Measurements from ENCODE around the gene TK2. TPM values are rescaled to one million over a fixed set of nuclear protein-coding genes. Genes with fewer than 3 reads are reported as not detected.
"Not testable (repeated sequence)": the region's sequence is repeated elsewhere in the genome, so short reads cannot be mapped to it uniquely, and the experiment has no call there.

The TK2 gene
- total and polyA plus RNA-seq, 2 donors: 20.3 to 23.6 TPM

DNA sequence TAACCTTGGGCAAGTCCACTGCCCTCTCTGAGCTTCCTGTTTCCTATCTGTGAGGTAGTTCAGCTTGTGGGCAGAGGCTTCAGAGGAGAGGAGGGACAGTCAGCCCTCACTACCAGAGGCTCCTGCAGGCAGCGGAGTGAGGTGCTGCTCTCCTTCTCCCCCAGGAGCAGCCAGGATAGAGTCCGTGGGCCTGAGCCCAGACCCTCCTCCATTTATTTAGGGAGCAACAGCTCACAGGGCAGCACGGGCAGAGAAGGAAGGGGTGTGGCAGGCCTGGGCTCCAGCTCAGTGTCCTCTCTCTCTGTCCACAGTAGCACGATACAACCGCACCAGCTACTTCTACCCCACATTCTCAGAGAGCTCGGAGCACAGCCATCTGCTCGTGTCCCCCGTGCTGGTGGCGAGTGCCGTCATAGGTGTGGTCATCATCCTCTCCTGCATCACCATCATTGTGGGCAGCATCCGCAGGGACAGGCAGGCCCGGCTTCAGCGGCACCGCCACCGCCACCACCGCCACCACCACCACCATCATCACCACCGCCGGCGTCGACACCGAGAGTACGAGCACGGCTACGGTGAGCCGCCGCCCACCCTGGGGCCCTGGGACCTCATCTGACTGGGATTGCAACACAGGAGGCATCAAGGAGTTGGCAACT, 80.5 kb downstream of the TK2 start:
- 94% methylated on average over 26 of the region's 26 CpGs for WGBS
- Histone ChIP-seq H3K36me3 (ENCODE audit: insufficient read depth) (no peaks in the 10 kb centered on the region), H3K4me1 (ENCODE audit: insufficient read depth) (no peaks in the 10 kb centered on the region), H3K27ac (ENCODE audit: low read depth) (no peak overlapping the region), H3K4me3 (ENCODE audit: low read depth, low read length) (no peak overlapping the region)
- no peak for DNase-seq (ENCODE audit: extremely low spot score)

GRCh38 chr16:66468321-66468965, 81.5 kb downstream of the TK2 start:
- whole genome bisulfite sequencing: 88% methylated on average over 11 of the region's 11 CpGs
- no peak overlapping the region for H3K4me3 ChIP-seq (ENCODE audit: low read depth, low read length)
- DNase-seq (ENCODE audit: extremely low spot score): no peak
- no peaks in the 10 kb centered on the region for H3K36me3 ChIP-seq (ENCODE audit: insufficient read depth)
- H3K27ac ChIP-seq (ENCODE audit: low read depth): no peak overlapping the region
- no peaks in the 10 kb centered on the region for H3K4me1 ChIP-seq (ENCODE audit: insufficient read depth)

- Histone ChIP-seq H3K4me3 (ENCODE audit: low read depth, low read length) (no peak overlapping the region), H3K27ac (ENCODE audit: low read depth) (no peak overlapping the region), H3K4me1 (ENCODE audit: insufficient read depth) (no peaks in the 10 kb centered on the region), H3K36me3 (ENCODE audit: insufficient read depth) (no peaks in the 10 kb centered on the region)
- 92% methylated on average over 5 of the region's 5 CpGs for WGBS
- DNase-seq (ENCODE audit: extremely low spot score): no peak
Measured at GRCh38 chr16:66467611-66468010, 82.3 kb downstream of the TK2 start.

GRCh38 chr16:66466636-66467035, 83.3 kb downstream of the TK2 start:
- DNase-seq (ENCODE audit: extremely low spot score); H3K36me3 ChIP-seq (ENCODE audit: insufficient read depth); H3K4me1 ChIP-seq (ENCODE audit: insufficient read depth); H3K4me3 ChIP-seq (ENCODE audit: low read depth, low read length); H3K27ac ChIP-seq (ENCODE audit: low read depth): not testable (repeated sequence)
- WGBS: 95% methylated on average over 6 of the region's 6 CpGs

GRCh38 chr16:66465946-66466345, 84.0 kb downstream of the TK2 start:
- not testable (repeated sequence) for H3K4me3 ChIP-seq (ENCODE audit: low read depth, low read length); H3K36me3 ChIP-seq (ENCODE audit: insufficient read depth); H3K27ac ChIP-seq (ENCODE audit: low read depth); H3K4me1 ChIP-seq (ENCODE audit: insufficient read depth); DNase-seq (ENCODE audit: extremely low spot score)
- 93% methylated on average over 6 of the region's 6 CpGs for WGBS

GRCh38 chr16:66462912-66463311, 87.0 kb downstream of the TK2 start:
- WGBS: 68% methylated on average over 1 of the region's 1 CpG
- H3K4me1 ChIP-seq (ENCODE audit: insufficient read depth): no peaks in the 10 kb centered on the region
- H3K4me3 ChIP-seq (ENCODE audit: low read depth, low read length): no peak overlapping the region
- DNase-seq (ENCODE audit: extremely low spot score): no peak
- H3K36me3 ChIP-seq (ENCODE audit: insufficient read depth): no peaks in the 10 kb centered on the region
- H3K27ac ChIP-seq (ENCODE audit: low read depth): no peak overlapping the region

- H3K27ac ChIP-seq (ENCODE audit: low read depth): no peak overlapping the region
- no peak overlapping the region for H3K4me3 ChIP-seq (ENCODE audit: low read depth, low read length)
- H3K36me3 ChIP-seq (ENCODE audit: insufficient read depth): no peaks in the 10 kb centered on the region
- 90% methylated on average over 1 of the region's 1 CpG for WGBS
- H3K4me1 ChIP-seq (ENCODE audit: insufficient read depth): no peaks in the 10 kb centered on the region
- DNase-seq (ENCODE audit: extremely low spot score): no peak
Measured at GRCh38 chr16:66460703-66461102, 89.2 kb downstream of the TK2 start.

- Histone ChIP-seq H3K4me1 (ENCODE audit: insufficient read depth) (no peaks in the 10 kb centered on the region), H3K36me3 (ENCODE audit: insufficient read depth) (no peaks in the 10 kb centered on the region), H3K4me3 (ENCODE audit: low read depth, low read length) (no peak overlapping the region), H3K27ac (ENCODE audit: low read depth) (no peak overlapping the region)
- 36% methylated on average over 5 of the region's 5 CpGs for WGBS
- no peak for DNase-seq (ENCODE audit: extremely low spot score)
Measured at GRCh38 chr16:66459878-66460277, 90.0 kb downstream of the TK2 start.

GRCh38 chr16:66458853-66459252, 91.1 kb downstream of the TK2 start:
- H3K27ac ChIP-seq (ENCODE audit: low read depth): no peak overlapping the region
- no peaks in the 10 kb centered on the region for H3K4me1 ChIP-seq (ENCODE audit: insufficient read depth)
- H3K36me3 ChIP-seq (ENCODE audit: insufficient read depth): no peaks in the 10 kb centered on the region
- 83% methylated on average over 7 of the region's 7 CpGs for WGBS
- no peak for DNase-seq (ENCODE audit: extremely low spot score)
- no peak overlapping the region for H3K4me3 ChIP-seq (ENCODE audit: low read depth, low read length)

DNA sequence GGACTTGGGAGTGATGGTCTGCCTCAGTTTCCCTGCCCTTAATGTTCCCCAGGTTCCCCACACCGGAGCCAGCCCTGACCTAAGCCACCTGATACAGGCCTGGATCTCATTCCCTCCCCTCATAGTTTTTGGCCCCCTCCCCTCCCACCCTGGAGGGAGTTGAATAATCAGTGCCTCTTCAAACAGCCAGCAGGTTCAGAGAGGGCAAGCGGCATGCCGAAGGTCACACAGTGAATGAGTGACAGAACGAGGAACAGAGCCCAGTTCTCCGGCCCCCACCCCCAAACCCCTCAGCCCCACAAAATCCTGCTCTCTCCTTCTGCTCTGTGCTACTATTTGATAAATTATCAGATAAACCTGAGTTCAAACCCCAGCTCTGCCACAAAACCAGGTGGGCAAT, 91.6 kb downstream of the TK2 start:
- Histone ChIP-seq H3K4me3 (ENCODE audit: low read depth, low read length) (no peak overlapping the region), H3K27ac (ENCODE audit: low read depth) (no peak overlapping the region), H3K36me3 (ENCODE audit: insufficient read depth) (no peaks in the 10 kb centered on the region), H3K4me1 (ENCODE audit: insufficient read depth) (no peaks in the 10 kb centered on the region)
- DNase-seq (ENCODE audit: extremely low spot score): no peak
- WGBS: 87% methylated on average over 5 of the region's 5 CpGs

Small RNAs within 50 kb of the gene (small RNA-seq; reads per million reads assigned to genes)
- not detected for gene CKLF-CMTM1

Other genes starting within 250 kb of the TK2 start
- 55.8 TPM for gene CDH5, start 183.4 kb downstream of the TK2 start, total RNA-seq
- 44.0 TPM for gene CDH5, start 183.4 kb downstream of the TK2 start, polyA plus RNA-seq
- gene BEAN1, start 122.8 kb downstream of the TK2 start, total RNA-seq: 0.85 TPM
- gene BEAN1, start 122.8 kb downstream of the TK2 start, polyA plus RNA-seq: 1.0 TPM
- 54.7 TPM for gene CKLF, start 2.5 kb upstream of the TK2 start, total RNA-seq
- gene CKLF, start 2.5 kb upstream of the TK2 start, polyA plus RNA-seq: 54.9 TPM
- gene CMTM1, start 16.3 kb upstream of the TK2 start, total RNA-seq: 3.1 TPM
- 1.1 TPM for gene CMTM1, start 16.3 kb upstream of the TK2 start, polyA plus RNA-seq
- gene CMTM2, start 29.3 kb upstream of the TK2 start, total RNA-seq: not detected
- gene CMTM2, start 29.3 kb upstream of the TK2 start, polyA plus RNA-seq: not detected
- gene CMTM3, start 54.6 kb upstream of the TK2 start, total RNA-seq: 29.2 TPM
- 33.4 TPM for gene CMTM3, start 54.6 kb upstream of the TK2 start, polyA plus RNA-seq
- 17.8 TPM for gene CMTM4, start 146.6 kb upstream of the TK2 start, total RNA-seq
- 8.9 TPM for gene CMTM4, start 146.6 kb upstream of the TK2 start, polyA plus RNA-seq
- 153 TPM for gene DYNC1LI2, start 201.5 kb upstream of the TK2 start, total RNA-seq
- gene DYNC1LI2, start 201.5 kb upstream of the TK2 start, polyA plus RNA-seq: 74.6 TPM